HEK293 (cell line): ENCODE measurements around the gene OBP2B.
"Not testable (repeated sequence)": the region's sequence is repeated elsewhere in the genome, so short reads cannot be mapped to it uniquely, and the experiment has no call there.

Experiments
- CTCF ChIA-PET: fragments of 350-600 bp; formaldehyde crosslinking; extraction: SDS; loops from one replicate; lab custom pipeline; 2021; ENCODE audit warnings: antibody characterized with exemption; lab: Yijun Ruan, JAX
- POLR2A ChIA-PET: fragments of 300-600 bp; formaldehyde crosslinking; extraction: SDS; loops from one replicate; lab custom pipeline; 2020; ENCODE audit warnings: antibody characterized with exemption, inconsistent platforms; lab: Yijun Ruan, JAX
- H3K27ac ChIP-seq: fragments of 200-500 bp; sonication (Bioruptor generic); 2 replicates; pipeline ENCODE4 v1.5.1; 2014; ENCODE audit warnings: low read depth, low read length, control low read depth, inconsistent platforms; ENCODE audit errors: extremely low read depth
- H3K36me3 ChIP-seq, 2 experiments: fragments of 200-500 bp in 1 of 2; sonication (Bioruptor generic) in 1 of 2; 1 replicate in 1 of 2; 2 replicates in 1 of 2; pipeline ENCODE4 v1.5.1; 2014 to 2017; ENCODE audit warnings: inconsistent platforms in 2 of 2, low read length in 2 of 2; ENCODE audit not compliant: control insufficient read depth in 2 of 2, insufficient read depth in 1 of 2
- H3K4me1 ChIP-seq: fragments of 200-500 bp; sonication (Bioruptor generic); 2 replicates; pipeline ENCODE4 v1.5.1; 2014; ENCODE audit warnings: mild to moderate bottlenecking, low read length, inconsistent platforms; ENCODE audit not compliant: control insufficient read depth, insufficient read depth
- H3K4me3 ChIP-seq: 2 replicates; pipeline ENCODE4 v1.5.1; 2011; ENCODE audit warnings: low read depth, mild to moderate bottlenecking, control low read depth, low read length, moderate library complexity
- H3K9me3 ChIP-seq: fragments of 200-500 bp; sonication (Bioruptor generic); 2 replicates; pipeline ENCODE4 v1.5.1; 2014; ENCODE audit warnings: low read depth, low read length, inconsistent platforms; ENCODE audit not compliant: control insufficient read depth, insufficient read depth
- EGR2 ChIP-seq: fragments of 450-650 bp; formaldehyde crosslinking; IDR thresholded peaks from 2 replicates; pipeline ENCODE4 v1.5.1; 2016; ENCODE audit warnings: low read depth, missing biosample characterization, missing genetic modification characterization
- FEZF1 ChIP-seq: fragments of 450-650 bp; formaldehyde crosslinking; IDR thresholded peaks from 2 replicates; pipeline ENCODE4 v1.5.1; 2016; ENCODE audit warnings: missing biosample characterization, missing genetic modification characterization
- HOXD13 ChIP-seq: sonication (generic); formaldehyde crosslinking; IDR thresholded peaks from 2 replicates; pipeline ENCODE4 v1.8.0; 2022; ENCODE audit warnings: missing genetic modification reagents, borderline replicate concordance
- KLF16 ChIP-seq: fragments of 450-650 bp; formaldehyde crosslinking; IDR thresholded peaks from 2 replicates; pipeline ENCODE4 v1.5.1; 2017; ENCODE audit warnings: missing biosample characterization, missing genetic modification characterization
- SETDB1 ChIP-seq: IDR thresholded peaks from one replicate; pipeline ENCODE4 v1.6.1; 2017; ENCODE audit warnings: mild to moderate bottlenecking, low read length, moderate library complexity, mixed read lengths; ENCODE audit not compliant: insufficient read length
- ZNF155 ChIP-seq: fragments of 450-650 bp; formaldehyde crosslinking; IDR thresholded peaks from 2 replicates; pipeline ENCODE4 v1.5.1; 2016; ENCODE audit warnings: missing biosample characterization, missing genetic modification characterization
- ZNF157 ChIP-seq: fragments of 450-650 bp; formaldehyde crosslinking; IDR thresholded peaks from 2 replicates; pipeline ENCODE4 v1.5.1; 2016; ENCODE audit warnings: missing biosample characterization, missing genetic modification characterization
- ZNF221 ChIP-seq: fragments of 450-650 bp; formaldehyde crosslinking; IDR thresholded peaks from 2 replicates; pipeline ENCODE4 v1.5.1; 2017; ENCODE audit warnings: missing biosample characterization, missing genetic modification characterization, borderline replicate concordance
- ZNF223 ChIP-seq: fragments of 450-650 bp; formaldehyde crosslinking; IDR thresholded peaks from 2 replicates; pipeline ENCODE4 v1.5.1; 2016; ENCODE audit warnings: missing biosample characterization, missing genetic modification characterization
- ZNF302 ChIP-seq: fragments of 450-650 bp; formaldehyde crosslinking; IDR thresholded peaks from 2 replicates; pipeline ENCODE4 v1.5.1; 2016; ENCODE audit warnings: missing biosample characterization, missing genetic modification characterization, low read depth
- ZNF518A ChIP-seq: fragments of 450-650 bp; formaldehyde crosslinking; conservative IDR thresholded peaks from 2 replicates; pipeline ENCODE4 v1.5.1; 2016; ENCODE audit warnings: low read depth, missing biosample characterization, missing genetic modification characterization
- ZNF670 ChIP-seq: fragments of 450-650 bp; formaldehyde crosslinking; IDR thresholded peaks from 2 replicates; pipeline ENCODE4 v1.5.1; 2016; ENCODE audit warnings: missing biosample characterization, missing genetic modification characterization, low read depth
- ZNF677 ChIP-seq: fragments of 450-650 bp; IDR thresholded peaks from 2 replicates; pipeline ENCODE4 v1.5.0; 2018; ENCODE audit warnings: missing biosample characterization, mild to moderate bottlenecking, missing genetic modification characterization, moderate library complexity
- ZNF707 ChIP-seq: fragments of 450-650 bp; formaldehyde crosslinking; IDR thresholded peaks from 2 replicates; pipeline ENCODE4 v1.5.1; 2016; ENCODE audit warnings: missing biosample characterization, missing genetic modification characterization
- ZNF785 ChIP-seq: fragments of 450-650 bp; formaldehyde crosslinking; IDR thresholded peaks from 2 replicates; pipeline ENCODE4 v1.5.1; 2016; ENCODE audit warnings: missing biosample characterization, missing genetic modification characterization
- ZNF792 ChIP-seq: fragments of 450-650 bp; formaldehyde crosslinking; IDR thresholded peaks from 2 replicates; pipeline ENCODE4 v1.5.1; 2016; ENCODE audit warnings: missing biosample characterization, missing genetic modification characterization
- TF ChIP-seq, protein P1 (sequence below): fragments of 450-650 bp; formaldehyde crosslinking; IDR thresholded peaks from 2 replicates; pipeline ENCODE4 v1.5.1; 2017; ENCODE audit warnings: missing biosample characterization, mild to moderate bottlenecking, missing genetic modification characterization, moderate library complexity
- TF ChIP-seq, protein P2 (sequence below): fragments of 450-650 bp; formaldehyde crosslinking; IDR thresholded peaks from 2 replicates; pipeline ENCODE4 v1.5.1; 2016; ENCODE audit warnings: missing biosample characterization, missing genetic modification characterization, borderline replicate concordance

The OBP2B gene

GRCh38 chr9:133208880-133209300, at the start of gene OBP2B:
Gene OBP2B (minus strand): TSS chr9:133209250. CDS start chr9:133209199, 51 bp downstream.
- H3K4me1 ChIP-seq, CTCF ChIA-PET, H3K9me3 ChIP-seq, POLR2A ChIA-PET, H3K27ac ChIP-seq, H3K36me3 ChIP-seq, H3K4me3 ChIP-seq: not testable (repeated sequence)

- H3K36me3 ChIP-seq: no peaks in the 10 kb centered on the region
- ChIA-PET CTCF (interaction anchor here (0.6 to 2.8 kb wide), 7 partner anchors 11 to 1525 kb away, joined by 3 to 7 read pairs (median 3); no protein-coding TSS in a partner anchor), POLR2A (no interaction called here)
- H3K9me3 ChIP-seq: no peaks in the 10 kb centered on the region
- no peak overlapping the region for H3K4me3 ChIP-seq
- no peaks in the 10 kb centered on the region for H3K4me1 ChIP-seq
- TF ChIP-seq ZNF707 (tag by site-specific recombination) (no peak), ZNF792 (tag by site-specific recombination) (no peak), ZNF677 (tag by site-specific recombination) (no peak), SETDB1 (no peak), ZNF670 (no peak), FEZF1 (tag by site-specific recombination) (no peak), ZNF221 (no peak)
- TF ChIP-seq, protein P1, sequence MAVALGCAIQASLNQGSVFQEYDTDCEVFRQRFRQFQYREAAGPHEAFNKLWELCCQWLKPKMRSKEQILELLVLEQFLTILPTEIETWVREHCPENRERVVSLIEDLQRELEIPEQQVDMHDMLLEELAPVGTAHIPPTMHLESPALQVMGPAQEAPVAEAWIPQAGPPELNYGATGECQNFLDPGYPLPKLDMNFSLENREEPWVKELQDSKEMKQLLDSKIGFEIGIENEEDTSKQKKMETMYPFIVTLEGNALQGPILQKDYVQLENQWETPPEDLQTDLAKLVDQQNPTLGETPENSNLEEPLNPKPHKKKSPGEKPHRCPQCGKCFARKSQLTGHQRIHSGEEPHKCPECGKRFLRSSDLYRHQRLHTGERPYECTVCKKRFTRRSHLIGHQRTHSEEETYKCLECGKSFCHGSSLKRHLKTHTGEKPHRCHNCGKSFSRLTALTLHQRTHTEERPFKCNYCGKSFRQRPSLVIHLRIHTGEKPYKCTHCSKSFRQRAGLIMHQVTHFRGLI (tag by site-specific recombination): no peak
- no peak overlapping the region for H3K27ac ChIP-seq
Observed at GRCh38 chr9:133258061-133259015, 49.3 kb upstream of the OBP2B start.

GRCh38 chr9:133257465-133257956, 48.5 kb upstream of the OBP2B start:
- Histone ChIP-seq H3K4me3 (no peak overlapping the region), H3K36me3 (no peaks in the 10 kb centered on the region), H3K9me3 (no peaks in the 10 kb centered on the region), H3K27ac (no peak overlapping the region), H3K4me1 (no peaks in the 10 kb centered on the region)
- ChIA-PET CTCF (interaction anchor here (2.8 kb wide), 1 partner anchor 18 kb away, joined by 7 read pairs; no protein-coding TSS in a partner anchor), POLR2A (no interaction called here)
- TF ChIP-seq ZNF785 (tag by site-specific recombination): no peak
- no peak for TF ChIP-seq KLF16
- TF ChIP-seq ZNF157 (tag by site-specific recombination): no peak
- TF ChIP-seq, protein P2, sequence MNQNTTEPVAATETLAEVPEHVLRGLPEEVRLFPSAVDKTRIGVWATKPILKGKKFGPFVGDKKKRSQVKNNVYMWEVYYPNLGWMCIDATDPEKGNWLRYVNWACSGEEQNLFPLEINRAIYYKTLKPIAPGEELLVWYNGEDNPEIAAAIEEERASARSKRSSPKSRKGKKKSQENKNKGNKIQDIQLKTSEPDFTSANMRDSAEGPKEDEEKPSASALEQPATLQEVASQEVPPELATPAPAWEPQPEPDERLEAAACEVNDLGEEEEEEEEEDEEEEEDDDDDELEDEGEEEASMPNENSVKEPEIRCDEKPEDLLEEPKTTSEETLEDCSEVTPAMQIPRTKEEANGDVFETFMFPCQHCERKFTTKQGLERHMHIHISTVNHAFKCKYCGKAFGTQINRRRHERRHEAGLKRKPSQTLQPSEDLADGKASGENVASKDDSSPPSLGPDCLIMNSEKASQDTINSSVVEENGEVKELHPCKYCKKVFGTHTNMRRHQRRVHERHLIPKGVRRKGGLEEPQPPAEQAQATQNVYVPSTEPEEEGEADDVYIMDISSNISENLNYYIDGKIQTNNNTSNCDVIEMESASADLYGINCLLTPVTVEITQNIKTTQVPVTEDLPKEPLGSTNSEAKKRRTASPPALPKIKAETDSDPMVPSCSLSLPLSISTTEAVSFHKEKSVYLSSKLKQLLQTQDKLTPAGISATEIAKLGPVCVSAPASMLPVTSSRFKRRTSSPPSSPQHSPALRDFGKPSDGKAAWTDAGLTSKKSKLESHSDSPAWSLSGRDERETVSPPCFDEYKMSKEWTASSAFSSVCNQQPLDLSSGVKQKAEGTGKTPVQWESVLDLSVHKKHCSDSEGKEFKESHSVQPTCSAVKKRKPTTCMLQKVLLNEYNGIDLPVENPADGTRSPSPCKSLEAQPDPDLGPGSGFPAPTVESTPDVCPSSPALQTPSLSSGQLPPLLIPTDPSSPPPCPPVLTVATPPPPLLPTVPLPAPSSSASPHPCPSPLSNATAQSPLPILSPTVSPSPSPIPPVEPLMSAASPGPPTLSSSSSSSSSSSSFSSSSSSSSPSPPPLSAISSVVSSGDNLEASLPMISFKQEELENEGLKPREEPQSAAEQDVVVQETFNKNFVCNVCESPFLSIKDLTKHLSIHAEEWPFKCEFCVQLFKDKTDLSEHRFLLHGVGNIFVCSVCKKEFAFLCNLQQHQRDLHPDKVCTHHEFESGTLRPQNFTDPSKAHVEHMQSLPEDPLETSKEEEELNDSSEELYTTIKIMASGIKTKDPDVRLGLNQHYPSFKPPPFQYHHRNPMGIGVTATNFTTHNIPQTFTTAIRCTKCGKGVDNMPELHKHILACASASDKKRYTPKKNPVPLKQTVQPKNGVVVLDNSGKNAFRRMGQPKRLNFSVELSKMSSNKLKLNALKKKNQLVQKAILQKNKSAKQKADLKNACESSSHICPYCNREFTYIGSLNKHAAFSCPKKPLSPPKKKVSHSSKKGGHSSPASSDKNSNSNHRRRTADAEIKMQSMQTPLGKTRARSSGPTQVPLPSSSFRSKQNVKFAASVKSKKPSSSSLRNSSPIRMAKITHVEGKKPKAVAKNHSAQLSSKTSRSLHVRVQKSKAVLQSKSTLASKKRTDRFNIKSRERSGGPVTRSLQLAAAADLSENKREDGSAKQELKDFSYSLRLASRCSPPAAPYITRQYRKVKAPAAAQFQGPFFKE (tag by site-specific recombination): no peak
- no peak for TF ChIP-seq ZNF155 (tag by site-specific recombination)
- no peak for TF ChIP-seq ZNF302 (tag by site-specific recombination)
- no peak for TF ChIP-seq HOXD13 (CRISPR knock-in tag)
- TF ChIP-seq ZNF223 (tag by site-specific recombination): no peak
- no peak for TF ChIP-seq ZNF518A (tag by site-specific recombination)
- no peak for TF ChIP-seq EGR2 (tag by site-specific recombination)
- TF ChIP-seq FEZF1 (tag by site-specific recombination): no peak
